NCI-H748 (cell line): ENCODE data around the gene FCN1.

ENCODE experiments used
- DNase-seq: peaks from one replicate; lab custom pipeline; 2025; ENCODE audit not compliant: unreplicated experiment; lab: John Stamatoyannopoulos, UW

FCN1 gene

DNA sequence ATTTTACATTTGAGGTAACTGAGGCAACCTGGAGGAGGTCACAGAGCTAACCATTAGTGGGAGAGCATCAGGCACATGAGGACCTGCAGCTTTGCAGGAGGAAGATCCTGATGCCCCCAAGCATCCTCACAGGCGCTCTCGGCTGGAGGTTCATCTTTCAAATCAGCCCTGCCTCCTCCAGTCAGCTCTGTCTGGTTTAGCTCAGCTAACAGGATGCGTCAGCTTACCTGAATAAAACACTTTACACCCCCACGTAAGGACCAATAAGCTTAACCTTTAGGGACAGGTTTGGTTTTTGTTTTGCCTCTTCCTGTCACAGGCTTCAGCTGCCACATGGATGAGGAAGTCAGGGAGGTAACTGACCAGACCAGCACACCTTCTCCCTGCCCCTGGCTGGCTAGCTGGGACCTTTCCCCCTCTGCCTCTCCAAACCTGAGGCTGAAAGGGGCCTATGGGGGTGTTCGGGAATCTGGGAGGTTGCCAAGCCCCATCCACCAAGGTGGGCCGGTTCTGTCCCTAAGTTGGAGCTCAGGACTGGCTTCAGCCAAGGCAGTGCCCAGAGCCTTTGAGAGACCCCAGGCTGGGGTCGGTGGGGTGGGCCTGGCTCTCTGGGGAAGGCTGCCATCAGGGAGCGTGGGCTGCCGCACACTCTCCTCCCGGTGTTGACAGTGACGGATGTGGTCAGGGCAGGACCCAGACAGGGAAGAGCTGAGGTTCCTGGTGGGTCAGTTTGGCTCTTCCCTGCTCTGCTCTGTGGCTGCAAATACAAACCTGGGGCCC, 20.0 kb upstream of the FCN1 start:
- no peak for DNase-seq

DNA sequence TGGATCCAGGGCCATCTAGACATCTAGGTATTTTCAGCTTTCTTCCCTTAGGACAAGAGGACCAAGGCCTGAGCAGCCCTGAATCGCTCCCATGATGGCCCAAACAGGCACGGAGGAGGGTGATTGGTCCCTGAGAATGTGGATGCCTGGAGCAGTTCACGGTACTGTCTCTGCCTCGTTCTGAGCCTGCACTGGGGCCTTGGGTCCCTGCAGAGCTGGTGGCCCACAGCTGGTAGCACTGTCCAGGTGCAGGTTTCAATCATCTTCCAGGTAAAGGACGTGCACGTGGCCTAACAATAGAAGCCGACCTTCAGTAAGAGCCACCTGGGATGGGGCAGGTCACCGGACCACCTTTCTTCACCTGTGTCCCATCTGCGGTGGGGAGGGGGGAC, 19.4 kb upstream of the FCN1 start:
- DNase-seq = no peak

DNA sequence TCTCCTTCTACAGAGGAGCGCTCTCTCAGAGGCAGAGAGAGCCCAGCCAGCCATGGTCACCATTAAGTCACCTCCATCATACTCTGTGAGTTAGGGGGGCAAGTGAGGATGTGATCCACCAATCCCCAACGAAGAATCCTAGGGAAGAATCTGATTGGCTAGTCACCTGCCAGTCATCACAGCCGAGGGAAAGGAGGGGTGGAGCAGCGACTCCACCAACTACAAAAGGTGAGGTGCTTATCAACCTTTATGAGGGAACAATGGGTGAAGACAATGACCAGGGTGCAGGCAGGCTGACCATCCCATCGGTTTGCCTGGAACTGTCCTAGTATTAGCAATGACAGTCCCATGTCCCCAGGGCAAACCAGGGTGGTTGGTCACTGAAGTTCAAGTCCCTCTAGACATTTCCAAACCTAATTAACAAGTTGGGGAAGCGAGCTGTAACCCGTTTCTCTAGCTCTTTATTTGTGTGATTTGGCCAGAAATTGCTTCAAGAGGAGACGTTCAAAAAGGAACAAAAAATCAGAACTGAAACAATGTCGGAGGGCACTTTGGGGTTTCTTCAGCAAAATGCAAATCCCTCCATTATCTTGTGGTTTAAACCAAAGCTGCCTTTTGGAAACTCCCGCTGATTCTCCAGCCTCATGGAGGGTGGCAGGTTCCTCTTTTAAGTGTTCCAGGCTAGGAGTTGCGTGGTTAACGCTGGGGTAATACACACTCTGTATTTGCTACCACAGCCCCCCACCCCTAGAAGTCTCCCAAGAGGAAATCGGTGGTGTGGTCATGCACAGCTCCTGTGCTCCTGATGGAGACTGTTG, 18.8 kb upstream of the FCN1 start:
- DNase-seq = no peak

DNA sequence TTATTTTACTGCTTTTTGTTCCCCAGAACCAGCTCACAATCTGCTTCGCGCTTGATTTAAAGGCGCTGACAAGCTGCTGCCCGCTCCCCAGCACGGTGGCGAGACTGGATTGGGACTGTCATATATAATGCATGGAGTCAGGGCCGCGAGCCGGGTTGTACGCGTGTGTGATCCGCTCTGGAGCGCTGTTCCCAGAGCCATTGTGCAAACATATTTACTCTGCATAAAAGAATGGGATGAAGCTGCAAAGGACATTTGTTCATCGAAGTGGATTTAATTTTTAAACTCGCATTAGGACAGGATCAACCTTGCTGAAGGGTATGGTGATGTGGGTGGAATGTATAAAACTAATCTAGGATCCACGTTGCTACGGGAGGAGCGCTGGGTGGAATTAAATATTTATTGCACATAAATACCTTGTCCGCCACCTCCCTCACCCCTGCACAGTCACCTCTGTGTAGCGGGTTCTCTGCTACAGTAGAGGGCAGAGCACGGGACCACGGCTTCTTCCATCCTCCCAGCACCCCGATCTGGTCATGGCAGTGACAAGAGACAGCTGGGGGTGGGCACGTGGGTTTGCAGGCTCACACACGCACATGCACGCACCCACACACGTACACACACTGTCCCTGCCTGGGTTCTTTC, 18.1 kb upstream of the FCN1 start:
- no peak for DNase-seq

DNA sequence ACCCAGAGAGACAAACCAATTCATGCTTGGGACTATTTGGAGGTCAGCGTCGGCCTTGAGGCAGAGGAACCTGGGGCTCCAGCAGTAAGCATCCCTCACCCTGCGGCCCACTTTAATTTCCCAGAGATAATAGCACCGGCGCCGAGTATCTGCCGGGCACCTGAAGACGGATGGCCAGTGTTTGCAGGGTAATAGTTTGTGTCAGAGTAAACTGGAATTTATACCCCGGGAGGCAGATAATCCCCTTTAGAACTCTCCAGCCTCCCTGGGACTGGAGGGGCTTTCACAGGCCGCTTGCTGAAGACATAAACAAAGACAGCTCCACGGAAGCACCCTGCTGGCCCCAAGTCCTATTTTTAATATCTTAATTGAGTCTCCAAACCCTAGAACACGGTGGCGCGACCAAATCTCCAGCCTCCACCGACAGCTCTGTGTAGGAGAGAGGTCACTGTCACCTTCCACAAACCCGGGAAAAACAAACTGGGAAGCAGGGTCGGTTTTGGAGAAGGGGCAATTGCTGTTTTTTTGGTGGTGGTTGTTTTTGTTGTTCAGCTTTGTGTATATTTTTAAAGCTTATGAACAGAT, 17.4 kb upstream of the FCN1 start:
- DNase-seq = no peak

DNA sequence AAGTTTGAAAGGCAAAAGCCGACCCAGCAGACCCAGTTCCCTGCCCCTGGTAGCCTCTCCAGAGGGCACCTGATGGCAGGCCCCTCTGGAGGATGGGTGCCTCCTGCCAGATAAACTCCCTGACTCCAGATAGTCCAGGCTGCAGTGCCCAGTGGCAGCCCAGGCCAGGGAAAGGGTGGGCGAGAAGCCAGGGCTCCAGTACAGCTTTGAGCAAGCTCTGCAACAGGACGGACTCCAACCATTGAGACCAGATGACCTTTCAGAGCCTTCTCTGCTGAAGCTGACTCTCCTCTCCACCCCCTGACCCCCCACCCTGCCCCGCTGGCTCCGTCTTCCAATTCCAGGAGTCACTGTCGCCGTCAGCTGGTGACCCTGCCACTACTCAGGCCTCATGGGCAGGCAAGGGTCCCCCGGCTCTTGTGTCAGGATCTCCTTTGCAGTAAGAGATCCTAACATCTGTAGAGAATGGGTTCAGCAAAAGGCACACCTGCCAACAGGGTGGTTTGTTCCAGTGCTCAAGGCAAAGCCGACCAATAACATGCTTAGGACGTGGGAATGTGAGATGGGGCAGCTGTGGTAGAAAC, 15.5 kb upstream of the FCN1 start:
- DNase-seq = no peak

DNA sequence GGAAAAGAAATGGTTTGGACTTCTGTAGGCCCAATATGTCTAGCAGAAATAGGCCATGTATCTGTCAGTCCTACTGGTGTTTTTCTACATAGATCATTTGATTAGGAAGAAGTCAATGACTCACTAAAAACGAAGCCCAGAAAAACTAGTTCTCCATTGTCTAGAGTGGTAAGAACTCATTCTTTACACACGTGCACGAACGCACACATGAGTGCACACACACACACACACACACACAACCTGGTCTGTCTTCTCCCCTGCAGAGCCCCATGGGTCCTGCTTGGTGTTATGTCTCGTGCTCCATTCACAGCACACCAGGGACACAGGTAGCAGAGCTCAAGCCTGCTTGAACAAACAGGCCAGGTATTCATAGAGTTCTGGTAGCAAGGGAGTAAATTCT, 14.9 kb upstream of the FCN1 start:
- no peak for DNase-seq

DNA sequence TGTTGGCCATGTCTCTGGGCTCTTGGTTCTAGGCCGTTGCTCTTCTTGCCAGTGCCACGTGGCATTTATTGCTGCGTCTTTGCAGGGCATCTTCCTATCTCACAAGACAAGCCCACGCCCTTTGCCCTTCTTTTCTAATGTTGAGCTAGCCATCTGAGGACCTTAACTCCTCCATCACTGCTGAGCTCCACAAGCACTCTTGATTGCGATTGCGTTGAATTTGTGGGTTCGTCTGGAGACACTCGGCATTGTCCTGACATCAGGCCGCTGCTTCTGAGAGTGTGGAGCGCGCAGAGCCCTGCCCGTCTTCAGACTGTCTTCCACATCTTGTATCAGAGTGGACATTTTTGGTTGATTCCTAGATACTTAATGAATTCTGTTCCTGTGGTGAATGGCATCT, 14.5 kb upstream of the FCN1 start:
- no peak for DNase-seq

DNA sequence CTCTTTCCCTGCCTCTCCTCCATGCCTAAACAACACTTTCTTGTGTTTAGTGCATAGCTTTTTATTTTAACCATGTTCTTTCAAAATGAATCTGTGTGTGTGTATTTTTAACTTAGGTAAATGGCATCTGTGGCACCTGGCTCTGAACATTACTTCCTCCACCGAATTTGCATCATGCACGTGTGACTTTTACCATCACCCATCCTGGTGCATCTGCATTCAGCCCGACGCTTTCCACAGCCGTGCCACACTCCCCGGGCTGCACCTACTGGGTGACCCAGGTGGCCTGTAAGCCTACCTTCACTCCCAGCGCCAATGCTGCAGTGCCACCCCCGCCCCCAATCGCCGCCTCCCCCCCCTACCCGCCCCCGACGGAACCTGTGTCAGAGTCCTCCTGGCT, 12.7 kb upstream of the FCN1 start:
- no peak for DNase-seq

DNA sequence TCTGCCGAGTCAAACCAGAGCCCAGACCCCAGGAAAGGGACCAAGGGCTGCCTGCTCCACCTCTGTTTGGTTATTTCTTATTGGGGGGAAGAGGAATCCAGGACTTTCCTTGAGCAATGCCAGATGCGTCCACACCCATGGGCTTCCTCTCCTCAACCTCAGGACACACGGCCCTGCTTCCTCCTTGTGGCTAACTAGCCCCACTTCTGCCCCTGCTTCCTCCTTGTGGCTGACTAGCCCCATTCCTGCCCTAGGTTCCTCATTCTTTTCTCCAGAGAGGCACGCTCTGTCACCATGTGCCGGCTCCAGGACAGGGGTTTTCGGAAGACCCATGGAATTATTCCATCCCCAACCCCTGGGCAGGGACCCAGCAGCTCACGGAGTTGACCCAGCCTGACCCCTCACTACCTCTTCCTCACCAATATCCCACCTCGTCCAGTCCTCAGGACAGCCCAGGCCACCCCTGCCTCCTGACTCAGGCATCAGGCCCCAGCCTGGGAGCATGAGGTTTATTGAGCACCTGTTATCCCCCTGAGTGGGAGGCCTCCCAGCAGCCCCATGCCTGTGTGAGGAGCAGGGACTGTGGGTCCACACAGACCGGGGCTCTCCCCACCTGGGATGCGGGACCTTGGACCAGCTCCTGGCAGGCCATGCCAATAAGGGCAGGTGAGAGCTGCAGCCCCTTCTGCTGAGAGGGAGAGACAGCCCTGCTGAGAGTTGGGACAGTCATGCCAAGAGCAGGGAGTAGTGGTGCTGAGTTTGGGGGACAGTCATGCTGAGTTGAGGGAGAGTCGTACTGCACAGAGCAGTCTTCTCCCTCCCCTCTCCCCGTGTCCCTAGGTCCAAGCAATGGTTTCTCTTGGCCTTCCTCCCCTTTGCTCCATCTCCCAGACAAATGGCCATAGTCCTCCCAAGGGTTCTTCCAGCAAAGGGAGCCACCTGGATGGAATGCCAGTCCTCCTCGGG, 11.8 kb upstream of the FCN1 start:
- DNase-seq = no peak

DNA sequence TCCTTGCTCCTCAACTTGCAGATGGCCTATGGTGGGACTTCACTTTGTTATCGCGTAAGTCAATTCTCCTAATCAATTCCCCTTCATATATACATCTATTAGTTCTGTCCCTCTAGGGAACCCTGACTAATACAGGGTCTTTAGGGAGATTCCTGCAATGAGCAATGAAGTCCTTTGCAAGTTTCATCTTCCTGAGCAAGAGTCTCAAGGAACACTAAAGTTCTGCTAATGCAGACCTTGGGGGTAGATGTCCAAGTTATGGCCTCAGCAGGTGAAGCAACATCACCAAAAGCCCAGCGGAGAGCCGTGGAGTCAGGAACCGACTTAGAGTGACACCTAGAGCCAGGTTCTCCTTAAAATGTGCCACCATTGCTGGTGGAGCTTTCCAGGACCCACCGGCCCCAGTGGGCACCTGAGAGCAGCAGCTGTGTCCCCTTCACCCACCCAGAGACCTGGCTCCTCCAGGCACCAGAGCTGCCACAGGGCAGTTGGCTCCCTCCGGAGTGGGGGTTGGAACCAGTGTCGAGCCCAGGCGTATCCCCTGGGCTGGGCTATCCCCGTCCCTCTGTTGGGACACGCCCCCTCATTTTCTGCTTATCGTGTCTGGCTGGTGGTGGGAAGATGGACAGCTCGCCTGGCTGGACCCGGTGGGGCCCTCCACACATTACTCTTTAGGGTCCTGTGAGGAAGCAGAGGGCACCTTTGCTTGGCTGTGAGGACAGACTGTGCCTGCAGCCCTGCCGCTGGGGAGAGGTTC, 10.9 kb upstream of the FCN1 start:
- DNase-seq = no peak

DNA sequence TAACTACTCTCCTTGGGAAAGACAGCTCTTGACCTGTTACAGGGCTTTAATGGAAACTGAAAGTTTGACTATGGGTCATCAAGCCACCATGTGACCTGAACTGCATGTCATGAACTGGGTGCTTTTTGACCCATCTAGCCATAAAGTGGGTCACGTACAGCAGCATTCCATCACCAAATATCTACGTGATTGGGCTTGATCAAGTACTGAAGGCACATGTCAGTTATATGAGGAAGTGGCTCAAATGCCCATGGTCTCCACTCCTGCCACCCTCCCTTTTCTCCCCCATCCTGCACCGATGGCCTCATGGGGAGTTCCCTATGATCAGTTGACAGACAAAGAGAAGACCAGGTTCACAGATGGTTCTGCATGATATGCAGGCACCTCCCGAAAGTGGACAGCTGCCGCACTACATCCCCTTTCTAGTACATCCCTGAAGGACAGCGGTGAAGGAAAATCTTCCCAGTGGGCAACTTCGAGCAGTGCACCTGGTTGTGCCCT, 7.3 kb upstream of the FCN1 start:
- no peak for DNase-seq

DNA sequence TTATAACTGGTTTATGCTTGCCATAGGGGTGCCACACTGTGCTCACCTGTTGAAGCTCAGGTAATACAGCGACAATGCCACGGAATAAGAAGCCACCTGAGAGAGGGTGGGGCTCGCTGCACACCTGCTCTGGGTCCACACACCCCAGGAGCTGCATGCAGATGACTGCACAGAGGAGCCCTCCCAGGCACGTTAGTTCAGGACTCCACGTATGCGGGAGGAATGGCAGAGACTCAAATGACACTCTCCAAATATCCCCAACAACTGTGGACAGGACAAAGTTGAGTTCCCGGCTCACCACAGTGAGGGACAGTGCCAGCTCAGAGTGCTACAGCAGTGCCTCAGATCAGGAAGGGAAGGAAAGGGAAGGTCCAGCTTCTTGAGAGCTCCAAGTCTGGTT, 5.8 kb upstream of the FCN1 start:
- DNase-seq = no peak

DNA sequence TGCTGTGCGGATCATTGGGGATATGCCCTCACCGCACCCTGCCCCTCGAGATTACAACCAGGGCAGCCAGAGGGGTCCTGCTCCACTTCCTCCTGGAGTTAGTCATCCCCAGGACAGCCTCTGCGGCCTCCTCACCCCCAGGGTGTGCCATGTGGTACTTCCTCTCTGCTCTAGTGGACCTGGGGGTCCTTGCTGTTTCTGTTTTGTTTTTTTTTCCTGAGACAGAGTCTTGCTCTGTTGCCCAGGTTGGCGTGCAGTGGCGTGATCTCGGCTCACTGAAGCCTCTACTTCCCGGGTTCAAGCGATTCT, 5.2 kb upstream of the FCN1 start:
- no peak for DNase-seq

DNA sequence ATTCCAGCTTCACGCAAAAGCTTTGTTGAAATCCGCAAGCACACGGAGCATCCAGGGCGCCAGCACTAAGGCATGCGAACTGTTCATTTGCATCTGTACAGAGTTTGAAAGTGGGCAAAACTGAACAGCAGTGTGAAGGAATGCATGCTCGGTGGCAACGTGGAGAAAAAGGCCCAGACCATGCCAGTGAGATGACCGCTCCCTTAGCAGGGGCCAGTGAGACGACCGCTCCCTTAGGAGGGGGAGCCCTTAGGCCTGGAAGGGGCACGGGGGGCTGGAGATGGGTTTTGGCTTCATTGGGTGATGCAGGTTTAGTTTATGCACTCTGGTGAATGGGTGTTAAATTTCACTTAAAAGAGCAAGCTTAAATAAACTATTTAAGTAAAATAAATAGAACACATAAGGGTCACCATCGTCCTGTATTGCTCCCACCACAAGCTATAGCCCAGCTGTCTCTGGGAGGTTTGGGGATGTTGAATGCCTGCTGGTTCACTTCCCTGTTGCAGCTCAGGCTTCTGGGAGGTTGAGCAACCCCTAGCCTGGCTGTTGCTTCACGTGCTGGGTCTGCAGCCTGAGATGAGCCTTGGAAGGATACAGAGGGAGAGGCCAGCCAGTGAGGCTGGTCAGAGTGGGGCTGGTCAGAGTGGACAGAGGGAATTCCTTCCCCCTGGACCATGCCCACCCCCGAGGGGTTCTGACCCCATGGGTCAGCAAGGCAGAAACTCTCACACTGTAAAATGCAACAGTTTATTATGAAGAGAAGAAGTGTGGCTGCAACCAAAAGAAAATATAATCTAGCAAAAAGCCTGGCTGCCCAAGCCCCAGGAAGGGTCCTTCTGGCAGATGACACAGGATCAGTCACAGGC, 4.6 kb upstream of the FCN1 start:
- no peak for DNase-seq

DNA sequence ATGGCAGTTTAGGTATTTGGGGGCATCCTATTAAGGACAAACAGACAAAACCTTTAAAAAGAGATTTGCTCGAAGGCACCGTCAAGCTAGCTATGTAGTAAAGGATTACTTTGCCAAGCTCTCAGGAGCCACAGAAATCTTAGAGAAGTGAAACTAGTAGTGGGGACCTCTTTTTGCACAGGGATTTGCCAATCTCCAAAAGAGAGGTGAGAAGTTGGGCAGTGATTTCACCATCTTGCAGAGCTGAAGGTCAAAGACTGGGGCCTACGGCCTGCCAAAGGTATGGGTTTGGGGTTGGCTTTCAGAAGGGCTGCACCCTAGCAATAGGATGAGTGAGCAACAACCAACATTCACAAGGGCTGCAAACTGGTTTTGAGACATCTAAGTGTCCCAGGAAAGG, 1.6 kb upstream of the FCN1 start:
- DNase-seq = no peak

DNA sequence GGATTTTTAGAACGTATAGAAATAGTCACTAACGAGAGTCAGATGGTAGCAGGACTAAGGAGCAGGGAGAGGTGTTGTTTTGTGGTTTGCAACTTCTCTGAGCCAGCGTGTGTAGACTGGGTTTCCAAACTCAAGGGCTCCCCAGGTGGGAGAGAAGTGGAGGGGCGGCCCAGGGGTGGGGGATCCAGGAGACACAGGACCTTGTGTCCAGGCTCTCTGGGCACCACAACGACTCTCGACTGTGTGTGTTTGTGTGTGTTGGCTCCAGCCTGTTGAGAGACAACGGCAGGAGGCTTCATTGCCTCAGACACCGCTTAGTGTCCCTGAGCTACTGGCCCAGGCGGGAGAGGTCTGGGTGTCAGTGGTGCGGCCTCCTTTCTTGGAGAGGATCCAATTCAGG, 934 bp upstream of the FCN1 start:
- DNase-seq = no peak

DNA sequence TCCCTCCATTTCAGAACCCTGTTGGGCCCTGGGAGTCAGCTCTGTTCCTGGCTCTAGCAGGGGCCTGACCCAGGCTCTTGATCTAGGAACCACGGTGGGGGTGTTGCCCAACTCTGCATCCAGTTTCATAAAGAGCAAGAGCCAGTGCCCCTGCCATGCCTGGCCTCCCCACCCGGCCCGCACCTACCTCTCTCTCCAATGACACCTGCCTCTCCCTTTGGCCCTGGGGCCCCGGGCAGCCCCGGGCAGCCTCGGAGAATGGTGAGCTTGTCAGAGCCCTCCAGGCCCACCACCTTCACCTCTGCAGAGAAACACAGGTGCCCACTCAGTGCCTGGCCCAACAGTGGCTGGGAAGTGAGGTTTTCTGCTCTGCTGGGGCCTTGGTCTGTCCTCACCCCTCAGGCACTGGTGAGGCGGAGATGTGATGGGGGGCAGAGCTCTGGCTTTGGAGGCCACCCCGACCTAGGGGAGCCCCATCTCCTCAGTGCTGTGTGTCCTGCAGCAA, 1.5 kb downstream of the FCN1 start:
- no peak for DNase-seq
